CD4-positive, alpha-beta T cell treated with Interferon gamma for 1 hour (primary cell): ENCODE measurements around the gene GLIS2.

Experiments
- DNase-seq: peaks from one replicate; pipeline ENCODE4 v3.0.0-alpha.2; 2020

Gene GLIS2

DNA sequence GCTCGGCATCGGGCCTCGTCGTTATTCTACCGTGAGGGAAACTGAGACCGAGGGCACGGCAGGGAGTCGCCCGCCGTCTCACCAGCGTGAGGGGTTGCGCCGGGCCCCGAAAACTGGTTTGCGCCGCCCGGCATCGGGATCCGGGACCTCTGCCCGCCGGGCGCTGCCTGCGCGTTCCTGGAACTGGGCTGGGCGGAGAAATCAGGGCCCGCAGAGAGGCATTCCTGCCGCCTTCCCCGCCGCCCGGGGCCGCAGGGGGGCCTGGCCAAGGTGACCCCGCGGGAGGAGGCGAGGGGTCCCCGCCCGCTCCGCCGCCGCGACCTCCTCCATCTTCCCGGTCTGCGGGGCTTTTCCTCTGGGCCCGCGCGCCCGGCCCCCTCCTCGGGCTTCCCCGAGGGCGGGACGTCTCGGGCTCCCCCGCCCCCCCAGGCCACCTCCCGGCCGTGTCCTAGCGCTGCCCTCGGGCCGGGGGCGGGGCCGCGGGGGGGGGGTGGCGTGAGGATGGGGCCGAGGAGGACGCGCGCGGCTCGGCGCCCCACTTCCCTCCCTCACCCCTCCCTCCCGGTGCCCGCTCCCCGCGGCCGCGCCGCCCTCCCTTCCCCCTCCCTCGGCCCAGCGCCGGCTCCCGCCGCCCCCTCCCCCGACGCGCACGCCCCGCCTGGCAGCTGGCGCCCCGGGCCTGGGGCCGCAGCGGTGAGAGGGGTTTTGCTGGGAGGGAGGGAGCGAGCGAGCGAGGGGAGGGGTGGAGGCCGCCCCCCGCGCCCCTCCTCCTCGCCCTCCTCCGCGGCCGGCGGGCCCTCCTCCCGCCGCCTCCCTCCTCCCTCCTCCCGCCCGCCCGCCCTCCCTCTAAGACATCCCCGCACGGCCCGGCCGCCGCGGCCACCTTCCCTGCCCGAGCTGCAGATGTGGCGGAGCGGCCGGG is at the start of gene GLIS2:
GLIS2 (plus strand) TSS at position 882 of the 922 bp plus-strand sequence. CDS start 16,214 bp downstream, outside the sequence.
- peak; percentile 18 for DNase-seq

DNA sequence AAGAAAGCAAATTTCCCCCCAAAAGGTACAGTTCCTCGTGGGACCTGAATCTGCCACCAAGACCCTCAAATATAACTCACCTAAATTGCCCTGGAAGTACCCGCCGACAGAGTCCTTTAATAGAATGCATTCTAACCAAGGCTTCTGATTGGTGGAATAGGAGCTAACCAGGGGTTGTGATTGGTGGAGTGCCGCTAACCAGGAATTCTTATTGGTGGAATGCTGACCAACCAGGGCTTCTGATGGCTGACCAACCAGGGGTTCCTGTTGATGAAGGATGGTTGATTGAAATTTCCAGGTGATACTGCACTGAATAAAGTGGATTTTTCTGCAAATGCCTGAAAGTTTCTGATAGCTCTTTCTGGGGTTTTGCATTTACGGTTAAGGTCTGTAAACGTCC is 49.5 kb upstream of the GLIS2 start:
- no peak for DNase-seq

DNA sequence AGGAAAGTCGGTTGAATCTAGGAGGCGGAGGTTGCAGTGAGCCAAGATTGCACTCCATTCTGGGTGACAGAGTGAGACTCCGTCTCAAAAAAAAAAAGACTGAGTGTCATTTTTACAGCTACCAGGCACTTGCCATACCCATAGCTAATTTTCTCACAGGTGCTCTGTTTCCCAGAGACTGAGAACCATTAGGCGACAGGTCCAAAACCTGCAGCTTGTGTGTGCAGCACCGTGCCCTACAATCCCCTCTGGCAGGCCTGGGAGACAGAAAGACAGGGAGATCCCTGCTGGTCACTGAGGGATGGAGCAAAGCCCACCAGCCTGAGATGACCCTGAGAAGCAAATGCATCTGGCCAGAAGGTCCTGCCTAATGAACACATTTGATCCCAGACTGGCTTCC is 45.8 kb upstream of the GLIS2 start:
- DNase-seq = no peak

DNA sequence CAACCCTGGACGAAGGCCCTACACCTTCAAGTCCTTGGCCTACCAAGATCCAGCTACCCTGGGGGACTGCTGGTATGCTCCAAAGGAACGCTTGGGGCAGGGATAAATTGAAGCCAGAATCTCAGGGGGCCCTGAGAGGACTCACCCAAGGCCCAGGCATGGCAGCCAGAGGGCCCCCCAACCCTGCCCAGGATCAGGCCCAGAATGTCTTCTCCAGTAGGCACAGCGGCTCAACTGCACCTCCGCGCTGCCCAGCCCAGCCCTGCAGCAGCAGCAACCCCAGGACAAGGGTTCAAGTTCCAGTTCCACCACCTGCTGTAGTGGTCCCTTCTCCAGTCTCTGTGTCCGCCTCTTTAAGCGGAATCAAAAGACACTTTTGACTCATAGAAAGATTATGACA is 45.3 kb upstream of the GLIS2 start:
- no peak for DNase-seq

DNA sequence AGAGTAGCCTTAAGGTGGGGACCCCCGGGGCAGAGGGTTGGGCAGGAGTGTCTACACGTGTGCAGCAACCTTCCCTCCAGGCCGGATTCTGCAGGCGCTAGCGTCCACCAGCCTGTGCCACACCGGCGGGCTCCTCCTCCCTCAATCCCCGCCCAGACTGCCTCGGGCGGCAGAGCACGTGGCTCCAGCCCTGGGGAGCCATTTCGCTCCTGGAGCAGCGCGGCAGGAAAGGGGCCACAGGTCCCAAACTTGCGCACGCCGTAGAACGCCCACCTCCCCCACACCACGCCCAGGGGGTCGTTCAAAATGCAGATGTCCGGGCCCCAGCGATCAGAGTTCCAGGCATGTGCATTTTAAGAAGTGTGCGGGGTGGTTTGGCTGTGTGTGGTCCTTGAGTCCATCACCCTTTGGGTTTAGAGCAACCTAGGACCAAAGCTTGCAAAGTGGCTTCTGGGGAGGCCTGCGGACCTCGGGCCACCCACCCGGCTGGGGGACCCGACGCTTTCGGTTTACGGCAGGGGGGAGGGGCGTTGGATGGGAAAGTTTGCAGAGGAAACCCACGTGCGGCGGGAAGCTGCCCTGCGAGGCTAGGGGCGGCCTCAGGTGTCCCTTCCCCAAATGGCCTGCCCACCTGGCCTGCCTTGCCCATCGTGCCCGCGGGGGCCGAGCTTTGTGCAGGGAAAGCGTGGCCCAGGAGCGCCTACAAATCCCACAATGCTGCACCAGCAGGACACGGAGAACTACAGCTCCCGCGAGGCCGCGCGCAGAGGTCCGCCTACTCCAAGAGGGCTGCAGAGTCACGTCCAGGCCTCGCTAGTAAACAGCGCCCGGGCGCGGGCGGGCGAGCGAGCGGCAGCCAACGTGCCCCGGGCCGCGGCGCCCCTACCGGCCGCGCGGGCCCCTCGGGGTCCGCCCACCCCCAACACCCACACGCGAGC is 44.4 kb upstream of the GLIS2 start:
- peak; percentile 84 for DNase-seq

DNA sequence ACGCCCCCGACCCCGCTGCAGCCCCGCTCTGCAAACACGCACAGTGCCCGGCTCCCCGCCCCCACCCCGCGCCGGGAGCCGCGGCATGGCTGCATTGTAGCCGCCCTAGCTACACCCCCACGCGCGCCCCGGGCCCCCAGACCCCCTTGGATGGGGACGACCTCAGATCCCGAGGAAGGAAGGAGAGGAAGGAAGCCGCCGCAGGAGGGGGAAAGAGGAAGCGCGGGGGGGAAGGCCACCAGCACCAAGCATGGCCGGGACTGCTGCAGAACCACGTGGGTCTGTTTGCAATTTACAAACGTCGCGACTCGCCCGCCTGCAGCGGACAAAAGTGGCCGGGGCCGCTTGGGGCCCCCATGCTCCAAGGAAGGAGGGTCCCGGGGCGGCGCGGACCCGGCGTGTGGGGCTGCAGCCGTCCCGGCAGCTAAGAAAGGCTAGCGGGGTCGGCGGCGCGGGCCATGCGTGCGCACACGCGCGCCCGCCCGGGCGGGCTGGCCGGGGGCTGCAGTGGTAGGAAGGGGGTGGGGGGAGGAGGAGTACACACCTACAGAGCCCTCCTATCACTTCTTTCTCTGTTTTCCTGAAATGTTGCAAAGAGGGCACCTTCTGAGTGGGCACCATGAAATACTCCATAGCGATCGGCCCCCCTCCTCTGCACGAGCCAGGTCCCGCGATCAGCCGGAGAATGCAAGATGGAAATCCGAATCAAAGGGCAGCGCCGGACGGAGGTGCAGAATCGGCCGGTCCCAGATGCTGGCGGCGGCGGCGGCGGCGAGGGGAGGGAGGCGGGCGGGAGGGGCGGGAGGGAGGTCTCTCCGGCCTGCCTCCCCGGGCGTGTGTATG is 43.5 kb upstream of the GLIS2 start:
- peak; percentile 25 for DNase-seq

DNA sequence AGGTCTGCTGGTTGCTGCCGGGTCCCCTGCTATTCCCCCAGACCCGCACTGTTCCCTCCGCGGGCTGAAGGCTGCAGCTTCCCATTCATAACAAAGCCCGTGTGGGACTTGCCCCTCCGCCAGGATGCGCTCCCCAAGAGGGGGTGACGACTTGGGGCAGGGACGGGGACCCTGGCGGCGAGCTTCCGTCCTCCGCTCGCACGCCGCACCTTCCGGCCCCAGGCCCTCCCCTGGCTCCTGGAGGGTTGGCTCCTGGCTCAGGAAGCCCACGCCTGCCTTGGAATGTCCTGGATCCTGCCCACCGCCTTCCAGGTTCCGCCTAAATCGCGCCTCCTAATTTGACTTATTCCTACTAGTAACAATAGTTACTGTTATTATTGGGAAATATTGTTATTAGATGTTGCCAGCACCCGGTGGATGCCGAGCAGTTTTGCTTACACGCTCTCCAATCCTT is 42.0 kb upstream of the GLIS2 start:
- DNase-seq = peak; percentile 33

DNA sequence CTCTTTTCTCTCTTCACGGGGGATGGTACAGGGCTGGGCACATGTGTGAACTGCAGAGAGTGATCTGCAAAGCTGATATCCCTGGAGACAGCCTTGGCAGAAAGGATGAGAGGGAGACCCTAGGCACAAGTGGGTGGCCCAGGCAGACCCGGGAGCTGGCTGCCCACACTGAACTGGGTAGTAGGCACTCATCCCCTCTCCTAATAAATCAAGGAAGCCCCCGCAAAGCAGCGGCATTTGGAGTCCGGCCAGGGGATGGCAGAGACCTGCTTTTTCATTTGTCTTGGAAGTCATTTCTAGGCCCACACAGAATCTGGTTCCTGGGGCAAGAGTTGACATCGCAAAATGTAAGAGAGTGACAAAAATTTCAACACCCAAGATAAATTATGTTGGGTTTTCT is 40.0 kb upstream of the GLIS2 start:
- DNase-seq = no peak

DNA sequence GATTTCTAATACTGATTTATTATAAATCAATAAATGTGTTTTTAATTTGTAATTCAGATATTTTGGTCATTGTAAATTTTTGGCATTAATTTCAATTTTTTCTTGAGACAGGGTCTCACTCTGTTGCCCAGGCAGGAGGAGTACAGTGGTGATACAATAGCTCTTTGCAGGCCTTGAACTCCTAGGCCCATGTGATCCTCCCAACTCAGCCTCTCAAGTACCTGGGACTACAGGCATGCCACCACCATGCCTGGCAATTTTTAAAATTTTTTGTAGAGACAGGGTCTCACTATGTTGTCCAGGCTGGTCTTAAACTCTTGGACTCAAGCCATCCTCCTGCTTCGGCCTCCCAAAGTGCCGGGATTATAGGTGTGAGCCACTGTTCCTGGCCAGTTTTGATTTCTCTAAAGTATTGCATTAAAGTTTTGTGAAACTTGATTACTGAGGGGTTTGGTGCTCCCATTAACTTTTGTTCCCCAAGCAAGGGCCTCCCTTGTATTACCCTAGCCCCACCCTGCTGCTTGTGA is 37.8 kb upstream of the GLIS2 start:
- no peak for DNase-seq

DNA sequence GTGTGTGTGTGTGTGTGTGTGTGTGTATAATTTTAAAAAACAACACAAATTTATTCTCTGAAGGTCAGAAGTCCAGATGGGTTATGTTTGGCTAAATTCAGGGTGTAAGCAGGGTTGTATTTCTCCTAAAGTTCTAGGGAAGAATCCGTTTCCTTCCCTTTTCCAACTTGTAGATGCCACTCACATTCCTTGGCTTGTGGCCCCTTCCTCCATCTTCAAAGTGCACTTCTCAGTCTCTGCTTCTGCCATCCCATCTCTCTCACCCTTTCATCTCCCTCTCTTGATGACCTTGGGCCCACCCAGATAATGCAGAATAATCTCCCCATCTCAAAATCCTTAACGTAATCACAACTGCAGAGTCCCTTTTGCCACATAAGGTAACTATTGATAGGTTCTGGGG is 35.2 kb upstream of the GLIS2 start:
- no peak for DNase-seq

DNA sequence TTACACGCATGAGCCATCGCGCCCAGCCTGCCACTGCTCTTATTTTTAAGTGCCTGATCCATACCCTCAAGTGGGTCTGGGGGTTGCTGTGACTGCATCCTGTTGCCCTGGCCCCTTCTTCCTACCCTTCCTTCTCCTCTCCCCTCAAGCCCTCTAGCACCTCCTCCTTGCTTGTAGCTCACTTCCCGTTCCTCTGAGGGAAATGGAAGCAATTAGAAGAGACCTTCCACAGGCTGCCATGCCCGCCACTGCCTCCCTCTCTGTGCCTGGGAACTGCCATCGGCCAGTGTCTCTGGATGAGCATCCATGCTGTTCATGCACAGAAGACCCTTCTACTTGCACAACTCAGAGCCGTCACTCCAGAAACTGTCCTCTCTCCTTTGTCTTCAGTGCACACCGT is 32.4 kb upstream of the GLIS2 start:
- no peak for DNase-seq

DNA sequence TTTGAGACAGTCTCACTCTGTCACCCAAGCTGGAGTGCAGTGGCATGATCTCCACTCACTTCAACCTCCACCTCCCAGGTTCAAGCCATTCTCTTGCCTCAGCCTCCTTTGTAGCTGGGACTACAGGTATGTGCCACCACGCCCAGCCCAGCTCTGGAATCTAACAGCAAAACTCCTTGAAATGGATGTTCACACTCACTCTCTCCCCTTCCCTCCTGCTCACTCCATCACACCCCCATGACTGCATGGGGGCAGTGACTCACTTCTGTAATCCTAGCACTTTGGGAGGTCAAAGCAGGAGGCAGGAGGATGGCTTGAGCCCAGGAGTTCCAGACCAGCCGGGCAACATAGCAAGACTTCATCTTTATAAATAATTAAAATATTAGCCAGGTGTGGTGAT is 31.9 kb upstream of the GLIS2 start:
- DNase-seq = no peak

DNA sequence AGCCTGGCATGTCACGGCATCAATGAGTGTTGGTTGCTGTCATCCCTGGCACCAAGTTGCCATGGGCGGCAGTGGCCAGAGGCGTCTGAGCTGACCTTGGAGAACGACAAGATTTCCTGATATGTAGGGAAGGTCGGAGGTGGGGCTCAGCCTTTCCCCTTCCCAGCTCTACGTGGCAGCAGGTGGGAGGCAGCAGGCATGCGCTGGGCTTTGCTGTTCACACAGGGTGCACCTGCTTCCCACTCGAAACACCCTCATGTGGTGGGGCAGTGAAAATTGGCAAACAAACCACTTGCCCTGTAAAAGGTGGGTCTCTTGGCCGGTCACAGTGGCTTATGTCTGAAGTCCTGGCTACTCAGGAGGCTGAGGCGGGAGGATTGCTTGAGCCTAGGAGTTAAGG is 30.7 kb upstream of the GLIS2 start:
- DNase-seq = no peak

DNA sequence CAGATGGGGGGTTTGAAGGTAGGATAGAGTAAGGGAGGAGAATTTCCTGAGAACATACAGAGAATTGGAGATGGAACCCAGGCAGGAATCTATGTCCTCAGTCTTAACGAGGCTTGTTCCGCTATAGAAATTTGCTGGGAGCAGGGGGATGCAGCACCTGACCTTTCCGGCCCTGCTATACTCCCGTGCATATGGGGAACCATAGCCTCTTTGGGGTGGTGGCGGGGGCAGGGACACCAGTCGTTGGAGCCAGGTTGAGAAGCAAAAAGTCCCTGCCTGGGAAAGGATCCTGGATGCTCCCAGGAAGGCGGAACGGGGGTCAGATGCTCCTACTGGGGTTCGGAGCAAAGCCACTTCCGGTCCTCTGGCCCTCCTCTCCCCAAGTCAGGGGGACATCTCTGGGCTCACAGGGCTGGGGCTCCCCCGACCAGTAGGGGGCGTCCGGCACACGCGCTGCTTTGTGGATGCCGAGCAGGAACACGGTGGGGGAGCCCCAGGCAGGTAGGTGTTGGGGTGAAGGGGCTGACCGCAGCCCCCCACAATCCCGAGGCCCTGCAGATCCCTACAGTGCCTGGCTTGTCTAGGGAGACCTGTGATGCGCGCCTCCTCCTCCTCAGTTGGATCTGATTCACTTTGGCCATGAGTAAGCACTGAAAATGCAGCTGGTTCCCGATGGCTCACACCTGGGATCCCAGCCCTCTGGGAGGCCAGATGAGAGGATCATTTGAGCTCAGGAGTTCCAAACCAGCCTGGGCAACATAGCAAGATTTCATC is 27.5 kb upstream of the GLIS2 start:
- DNase-seq = peak; percentile 74

DNA sequence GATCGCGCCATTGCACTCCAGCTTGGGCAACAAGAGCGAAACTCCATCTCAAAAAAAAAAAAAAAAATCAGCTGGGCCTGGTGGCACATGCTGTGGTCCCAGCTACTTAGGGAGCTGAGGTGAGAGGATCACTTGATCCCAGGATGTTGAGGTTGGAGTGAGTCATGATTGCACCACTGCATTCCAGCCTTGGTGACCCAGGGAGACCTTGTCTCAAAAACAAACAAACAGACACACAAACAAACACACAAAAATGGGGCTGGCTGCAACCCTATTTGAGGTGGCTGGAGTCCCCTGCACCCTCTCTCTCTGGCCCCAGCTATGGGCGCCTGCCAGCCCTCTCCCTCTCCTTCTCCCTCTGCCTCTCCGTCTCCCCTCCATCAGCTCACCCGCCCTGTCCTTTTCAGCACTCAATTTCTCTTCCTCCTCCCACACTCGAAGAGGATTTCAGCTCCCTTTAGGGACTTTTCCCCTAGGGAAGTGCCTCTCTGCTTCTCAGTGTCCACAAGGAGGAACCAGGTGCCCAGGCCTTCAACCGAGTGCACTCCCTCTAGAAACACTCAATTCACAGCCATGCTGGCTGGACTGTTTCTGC is 25.5 kb upstream of the GLIS2 start:
- no peak for DNase-seq

DNA sequence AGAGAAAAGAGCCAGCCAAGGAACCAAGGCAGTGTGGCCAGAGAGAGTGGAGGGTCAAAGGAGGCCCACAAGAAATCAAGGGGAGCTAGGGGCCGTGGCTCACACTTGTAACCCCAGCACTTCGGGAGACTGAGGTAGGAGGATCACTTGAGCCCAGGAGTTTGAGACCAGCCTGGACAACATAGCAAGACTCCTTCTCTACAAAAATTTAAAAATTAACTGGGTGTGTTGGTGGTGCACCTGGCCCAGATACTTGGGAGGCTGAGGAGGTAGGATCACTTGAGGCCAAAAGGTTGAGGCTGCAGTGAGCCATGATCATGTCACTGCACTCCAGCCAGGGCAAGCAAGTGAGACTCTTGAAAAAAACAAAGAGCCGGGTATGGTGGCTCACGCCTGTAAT is 24.2 kb upstream of the GLIS2 start:
- DNase-seq = no peak

DNA sequence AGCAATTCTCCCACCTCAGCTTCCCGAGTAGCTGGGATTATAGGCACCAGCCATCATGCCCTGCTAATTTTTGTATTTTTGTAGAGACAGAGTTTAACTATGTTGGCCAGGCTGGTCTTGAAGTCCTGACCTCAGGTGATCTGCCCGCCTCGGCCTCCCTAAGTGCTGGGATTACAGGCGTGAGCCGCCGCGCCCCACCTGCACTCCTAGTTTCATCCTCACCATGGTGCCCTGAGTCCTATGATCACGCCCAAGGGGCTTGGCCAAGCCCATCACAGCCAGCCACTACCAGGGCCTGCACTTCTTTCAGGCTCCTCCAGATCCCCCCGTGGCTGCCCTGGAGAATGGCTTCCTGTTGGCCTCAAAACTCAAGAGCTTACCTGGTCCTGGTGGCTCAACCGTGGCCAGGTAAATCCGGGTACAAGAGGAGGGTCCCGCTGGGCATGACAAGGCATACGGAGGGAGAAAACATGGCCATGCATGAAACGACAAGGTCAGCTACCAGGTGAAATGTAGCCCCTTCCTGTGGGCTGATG is 22.6 kb upstream of the GLIS2 start:
- no peak for DNase-seq

DNA sequence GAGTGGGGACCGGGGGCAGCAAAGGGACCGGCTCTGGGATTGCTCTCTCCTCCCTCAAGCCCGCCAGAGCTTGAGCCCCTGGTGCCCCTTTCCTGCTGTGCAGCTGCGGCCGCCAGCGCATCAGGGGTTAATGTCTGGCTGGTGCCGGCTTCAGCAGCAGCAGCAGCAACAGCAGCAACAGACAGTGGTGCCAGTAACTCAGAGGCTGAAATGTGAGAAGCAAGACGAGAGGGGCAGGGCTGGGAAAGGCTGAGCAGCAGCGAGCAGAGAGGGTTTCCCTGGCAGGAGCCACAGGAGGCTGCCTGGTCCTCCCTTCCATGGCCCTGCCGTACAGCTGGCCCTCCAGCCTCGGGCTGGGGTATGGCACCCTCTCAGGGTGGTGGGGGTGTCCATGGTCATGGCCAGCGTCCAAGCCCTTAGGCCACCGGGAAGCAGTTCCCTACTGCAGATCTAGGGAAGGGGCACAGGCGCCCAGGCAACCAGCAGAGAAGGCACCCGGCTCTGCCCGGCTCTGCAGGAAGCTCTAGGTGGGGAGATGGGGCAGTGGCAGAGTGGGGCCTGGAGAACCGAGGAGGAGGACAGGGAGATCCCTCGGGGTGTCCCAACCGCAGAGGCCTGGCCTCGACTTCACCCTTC is 21.9 kb upstream of the GLIS2 start:
- DNase-seq = no peak

DNA sequence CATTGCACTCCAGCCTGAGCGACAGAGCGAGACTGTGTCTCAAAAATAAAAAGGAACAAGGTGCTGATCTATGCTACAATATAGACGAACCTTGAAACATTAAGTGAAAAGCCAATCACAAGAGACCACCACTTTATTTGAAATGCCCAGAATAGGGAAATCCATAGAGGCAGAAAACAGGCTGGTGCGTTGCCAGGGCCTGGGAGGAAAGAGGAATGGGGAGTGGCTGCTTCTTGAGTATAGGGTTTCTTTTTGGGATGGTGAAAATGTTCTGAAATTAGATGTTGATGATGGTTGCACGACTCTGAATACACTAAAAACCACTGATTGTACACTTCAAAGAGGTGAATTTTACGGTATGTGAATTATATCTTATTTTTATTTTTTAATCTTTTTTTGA is 20.3 kb upstream of the GLIS2 start:
- DNase-seq = no peak

DNA sequence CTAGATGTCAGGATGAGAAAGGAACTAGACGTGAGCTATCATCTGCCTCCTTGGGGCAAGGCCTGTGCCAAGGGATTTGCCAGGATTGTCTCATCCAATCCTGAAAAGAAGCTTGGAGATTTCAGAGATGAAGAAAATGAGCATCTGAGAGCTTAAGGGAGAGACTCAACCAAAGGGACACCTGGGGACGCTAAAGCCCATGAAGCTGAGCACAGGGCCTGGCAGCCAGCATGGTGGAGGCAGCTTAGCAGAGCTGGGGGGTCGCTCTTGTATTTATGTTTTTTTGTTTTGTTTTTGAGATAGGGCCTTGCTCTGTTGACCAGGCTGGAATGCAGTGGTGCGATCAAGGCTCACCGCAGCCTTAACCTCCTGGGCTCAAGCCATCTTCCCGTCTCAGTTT is 18.4 kb upstream of the GLIS2 start:
- no peak for DNase-seq
